ENCODE measurements around the gene GPR78. TPM values are rescaled to one million over a fixed set of nuclear protein-coding genes. Genes with fewer than 3 reads are reported as not detected.

GPR78 gene
- total RNA-seq, 1 experiment from 2014 or later: 5.7 TPM

- no peaks in the 10 kb centered on the region for H3K9me3 Mint-ChIP-seq
- TF ChIP-seq SMAD3 (CRISPR knock-in tag; IDR thresholded peaks at IDR 0.05; ENCODE audit: borderline replicate concordance) (no peak), FOXJ3 (CRISPR knock-in tag; IDR thresholded peaks at IDR 0.05; ENCODE audit: borderline replicate concordance) (no peak), USF1 (CRISPR knock-in tag; IDR thresholded peaks at IDR 0.05) (no peak), SOX15 (CRISPR knock-in tag; IDR thresholded peaks at IDR 0.05) (no peak), FOXP4 (CRISPR knock-in tag; IDR thresholded peaks at IDR 0.05) (no peak), PRRX2 (CRISPR knock-in tag; IDR thresholded peaks at IDR 0.05) (no peak), PREB (CRISPR knock-in tag; IDR thresholded peaks at IDR 0.05; ENCODE audit: borderline replicate concordance) (no peak), JAZF1 (CRISPR knock-in tag; IDR thresholded peaks at IDR 0.05) (no peak), AR (CRISPR knock-in tag; IDR thresholded peaks at IDR 0.05) (no peak), ESRRA (CRISPR knock-in tag; IDR thresholded peaks at IDR 0.05; ENCODE audit: borderline replicate concordance) (no peak), ZNF396 (CRISPR knock-in tag; IDR thresholded peaks at IDR 0.05; ENCODE audit: borderline replicate concordance) (no peak), HMGXB4 (CRISPR knock-in tag; IDR thresholded peaks at IDR 0.05) (no peak), ZNF423 (CRISPR knock-in tag; IDR thresholded peaks at IDR 0.05) (no peak), ZNF532 (CRISPR knock-in tag; IDR thresholded peaks at IDR 0.05; ENCODE audit: borderline replicate concordance) (no peak), ARID4B (CRISPR knock-in tag; IDR thresholded peaks at IDR 0.05; ENCODE audit: borderline replicate concordance) (no peak), E2F4 (CRISPR knock-in tag; IDR thresholded peaks at IDR 0.05; ENCODE audit: borderline replicate concordance, low read depth) (no peak)
- H3K36me3 Mint-ChIP-seq: no peaks in the 10 kb centered on the region
- H3K4me3 Mint-ChIP-seq: no peak overlapping the region
- CTCF ChIA-PET: interaction anchor here (1.4 to 1.6 kb wide), 2 partner anchors 9 to 24 kb away, joined by 3 to 8 read pairs; partner anchors contain the start of gene CPZ
- DNase-seq (ENCODE audit: low spot score) (peak; percentile 6), ATAC-seq (no peak)
- POLR2A ChIA-PET: no interaction called here
- H3K27ac Mint-ChIP-seq: no peak overlapping the region
- peaks cover 25% of the 10 kb centered on the region for H3K4me1 Mint-ChIP-seq
- H3K27me3 Mint-ChIP-seq (ENCODE audit: low read depth): peaks cover 41% of the 10 kb centered on the region
Observed at GRCh38 chr4:8582941-8583654, 2.9 kb downstream of the GPR78 start.
